ENCODE results near the gene IQCF2.
"Not testable (repeated sequence)": the region's sequence is repeated elsewhere in the genome, so short reads cannot be mapped to it uniquely, and the experiment has no call there.

IQCF2 gene

GRCh38 chr3:51891242-51892039, 30.0 kb downstream of the IQCF2 start:
- DNase-seq (ENCODE audit: extremely low spot score) = no peak
- ChIA-PET CTCF (no interaction called here), POLR2A (no interaction called here)
- TF ChIP-seq ELF4 (IDR thresholded peaks at IDR 0.05) = no peak
- TF ChIP-seq SUZ12 (IDR thresholded peaks at IDR 0.05) = no peak
- TF ChIP-seq FOXK2 (IDR thresholded peaks at IDR 0.05) = no peak

GRCh38 chr3:51894391-51894790, 33.0 kb downstream of the IQCF2 start:
- POLR2A ChIA-PET = no interaction called here
- TF ChIP-seq ELF4 (IDR thresholded peaks at IDR 0.05) (no peak), FOXK2 (IDR thresholded peaks at IDR 0.05) (no peak), SUZ12 (IDR thresholded peaks at IDR 0.05) (no peak)
- CTCF ChIA-PET = no interaction called here
- DNase-seq (ENCODE audit: extremely low spot score) = no peak

DNA sequence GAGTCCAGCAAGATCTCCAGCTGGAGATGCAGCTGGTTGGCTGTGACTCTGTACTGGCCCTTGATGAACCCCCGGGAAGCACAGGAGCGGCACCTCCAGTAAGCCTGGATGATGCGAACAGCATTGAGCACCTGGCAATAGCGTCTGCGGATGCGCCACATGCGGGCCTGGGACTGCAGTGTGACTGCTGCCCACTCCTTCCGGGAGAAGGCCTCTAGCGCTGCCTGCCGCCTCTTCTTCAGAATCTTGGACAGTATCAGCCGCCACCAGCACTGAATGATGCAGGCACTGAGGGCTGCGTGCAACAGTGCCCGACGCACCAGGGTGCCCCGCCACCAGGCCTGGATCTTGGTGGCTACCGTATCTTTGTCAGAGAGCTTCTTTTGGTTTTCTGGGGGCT, 33.5 kb downstream of the IQCF2 start:
- DNase-seq (ENCODE audit: extremely low spot score) = no peak
- TF ChIP-seq, protein P1, sequence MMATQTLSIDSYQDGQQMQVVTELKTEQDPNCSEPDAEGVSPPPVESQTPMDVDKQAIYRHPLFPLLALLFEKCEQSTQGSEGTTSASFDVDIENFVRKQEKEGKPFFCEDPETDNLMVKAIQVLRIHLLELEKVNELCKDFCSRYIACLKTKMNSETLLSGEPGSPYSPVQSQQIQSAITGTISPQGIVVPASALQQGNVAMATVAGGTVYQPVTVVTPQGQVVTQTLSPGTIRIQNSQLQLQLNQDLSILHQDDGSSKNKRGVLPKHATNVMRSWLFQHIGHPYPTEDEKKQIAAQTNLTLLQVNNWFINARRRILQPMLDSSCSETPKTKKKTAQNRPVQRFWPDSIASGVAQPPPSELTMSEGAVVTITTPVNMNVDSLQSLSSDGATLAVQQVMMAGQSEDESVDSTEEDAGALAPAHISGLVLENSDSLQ (IDR thresholded peaks at IDR 0.05) = no peak
- no peak for TF ChIP-seq HDGF (IDR thresholded peaks at IDR 0.05; ENCODE audit: borderline replicate concordance)
- no peak for TF ChIP-seq BHLHE40 (IDR thresholded peaks at IDR 0.05; ENCODE audit: borderline replicate concordance)
- no peak for TF ChIP-seq SUZ12 (IDR thresholded peaks at IDR 0.05)
- TF ChIP-seq L3MBTL2 (conservative IDR thresholded peaks at IDR 0.05) = no peak
- TF ChIP-seq ARNT (IDR thresholded peaks at IDR 0.05) = no peak
- TF ChIP-seq ZNF384 (IDR thresholded peaks at IDR 0.05) = no peak
- TF ChIP-seq FOXA1 (IDR thresholded peaks at IDR 0.05) = no peak
- TF ChIP-seq LEF1 (IDR thresholded peaks at IDR 0.05; ENCODE audit: borderline replicate concordance) = no peak
- TF ChIP-seq FOXM1 (IDR thresholded peaks at IDR 0.05; ENCODE audit: borderline replicate concordance) = no peak
- POLR2A ChIA-PET = no interaction called here
- CTCF ChIA-PET = no interaction called here

DNA sequence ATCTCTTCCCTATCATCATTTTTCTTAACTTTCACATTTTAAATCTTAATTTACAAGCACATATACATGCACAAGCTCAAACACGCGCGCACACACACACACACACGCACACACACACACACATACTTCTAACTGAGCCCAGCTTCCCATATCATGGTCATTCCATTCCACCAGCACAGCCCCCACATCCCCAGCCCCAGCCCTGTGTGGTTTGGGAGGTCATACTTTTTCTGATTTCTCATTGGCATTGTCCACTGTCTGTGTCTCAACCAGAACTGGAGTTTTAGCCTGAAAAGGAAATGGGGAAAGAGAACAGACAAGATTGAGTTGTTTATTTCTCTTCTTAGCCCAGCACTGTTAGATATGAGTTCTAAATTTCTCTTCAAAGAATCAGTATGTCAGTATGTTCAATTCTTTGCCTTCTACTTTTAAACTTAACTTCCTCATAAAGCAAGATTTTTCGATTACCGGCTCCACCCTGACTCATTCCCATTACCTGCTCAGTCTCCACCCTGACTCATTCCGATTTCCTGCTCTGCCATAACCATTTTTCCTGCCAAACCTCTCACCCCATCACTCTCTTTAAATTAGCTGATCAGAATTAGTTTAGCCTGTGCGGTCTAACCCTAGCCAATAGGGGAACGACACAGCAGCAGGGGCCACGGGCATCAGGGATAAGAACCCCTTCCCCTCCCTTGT, 35.3 kb downstream of the IQCF2 start:
- POLR2A ChIA-PET = no interaction called here
- CTCF ChIA-PET = no interaction called here
- DNase-seq (ENCODE audit: extremely low spot score) = no peak
- TF ChIP-seq SUZ12 (IDR thresholded peaks at IDR 0.05) (no peak), FOXA1 (IDR thresholded peaks at IDR 0.05) (no peak), ZNF384 (IDR thresholded peaks at IDR 0.05) (no peak), LEF1 (IDR thresholded peaks at IDR 0.05; ENCODE audit: borderline replicate concordance) (no peak), TARDBP (IDR thresholded peaks at IDR 0.05) (no peak)

GRCh38 chr3:51897391-51897790, 36.0 kb downstream of the IQCF2 start:
- ChIA-PET CTCF (no interaction called here), POLR2A (no interaction called here)

GRCh38 chr3:51900043-51900442, 38.6 kb downstream of the IQCF2 start:
- DNase-seq (ENCODE audit: extremely low spot score); CTCF ChIA-PET; POLR2A ChIA-PET: not testable (repeated sequence)

More at GRCh38 chr3:51897391-51897790, 36.0 kb downstream of the IQCF2 start:
- TF ChIP-seq FOXK2 (IDR thresholded peaks at IDR 0.05) (no peak), ELF4 (IDR thresholded peaks at IDR 0.05) (no peak), ARNT (IDR thresholded peaks at IDR 0.05) (no peak)
- DNase-seq (ENCODE audit: extremely low spot score) = no peak

- DNase-seq (ENCODE audit: extremely low spot score); POLR2A ChIA-PET: not testable (repeated sequence)
Observed at GRCh38 chr3:51902361-51902760, 40.9 kb downstream of the IQCF2 start.

DNA sequence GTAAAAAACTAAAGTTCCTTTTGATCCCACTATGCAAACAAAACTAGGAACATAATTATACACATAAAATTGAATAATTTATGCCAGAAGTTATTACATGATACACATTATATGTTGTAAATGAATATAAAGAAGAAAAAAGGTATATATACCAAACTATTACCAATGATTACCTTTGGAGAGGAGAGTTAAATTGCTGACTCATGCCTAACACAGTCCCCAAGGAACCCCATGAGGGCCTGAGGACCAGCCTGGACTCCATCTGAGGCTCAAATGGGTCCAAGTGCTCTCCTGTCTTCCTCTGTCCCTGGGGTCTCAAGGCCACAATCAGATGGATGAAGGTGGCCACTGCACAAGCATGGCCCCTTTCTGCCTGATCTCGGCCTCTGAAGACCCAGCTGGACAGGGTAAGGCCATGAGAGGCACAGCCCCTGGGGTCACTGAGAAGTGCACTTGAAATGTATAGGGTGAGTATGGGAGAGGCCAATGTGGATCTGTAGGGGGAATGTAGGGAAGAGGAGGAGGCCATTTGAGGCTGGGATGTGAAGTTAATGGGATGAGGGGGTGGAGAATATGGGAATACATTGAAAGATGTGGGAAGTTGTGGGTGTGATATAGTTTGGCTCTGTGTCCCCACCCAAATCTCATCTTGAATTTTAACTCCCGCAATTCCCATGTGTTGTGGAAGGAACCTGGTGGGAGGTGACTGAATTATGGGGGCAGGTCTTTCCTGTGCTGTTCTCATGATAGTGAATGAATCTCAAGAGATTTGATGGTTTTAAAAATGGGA, 42.8 kb downstream of the IQCF2 start:
- ChIA-PET CTCF (no interaction called here), POLR2A (no interaction called here)
- no peak for DNase-seq (ENCODE audit: extremely low spot score)
- TF ChIP-seq L3MBTL2 (conservative IDR thresholded peaks at IDR 0.05) (no peak), ARNT (IDR thresholded peaks at IDR 0.05) (no peak), FOXA1 (IDR thresholded peaks at IDR 0.05) (no peak), ELF4 (IDR thresholded peaks at IDR 0.05) (no peak), LEF1 (IDR thresholded peaks at IDR 0.05; ENCODE audit: borderline replicate concordance) (no peak), CTBP1 (IDR thresholded peaks at IDR 0.05; ENCODE audit: borderline replicate concordance) (no peak), HDGF (IDR thresholded peaks at IDR 0.05; ENCODE audit: borderline replicate concordance) (no peak), SUZ12 (IDR thresholded peaks at IDR 0.05) (no peak), FOXM1 (IDR thresholded peaks at IDR 0.05; ENCODE audit: borderline replicate concordance) (no peak), ZNF384 (IDR thresholded peaks at IDR 0.05) (no peak), FOXK2 (IDR thresholded peaks at IDR 0.05) (no peak), TARDBP (IDR thresholded peaks at IDR 0.05) (no peak)

More at GRCh38 chr3:51902361-51902760, 40.9 kb downstream of the IQCF2 start:
- CTCF ChIA-PET = not testable (repeated sequence)

DNA sequence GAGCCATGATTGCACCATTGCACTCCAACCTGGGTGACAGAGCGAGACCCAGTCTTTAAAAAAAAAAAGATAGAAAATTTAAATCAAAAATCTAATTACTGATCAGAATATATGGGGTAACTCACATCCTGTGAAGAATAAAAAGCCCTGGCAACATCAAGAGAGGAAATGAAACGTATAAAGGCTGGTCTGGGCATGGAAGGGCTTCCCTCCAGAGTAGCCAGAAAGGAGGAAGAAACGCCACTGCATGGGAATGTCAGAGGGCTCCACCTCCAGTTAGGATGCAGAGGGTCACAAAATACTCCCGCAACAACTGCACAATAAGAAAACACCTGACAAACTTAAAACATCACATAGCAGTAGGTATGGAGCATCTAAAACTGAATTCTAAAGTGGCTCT, 46.6 kb downstream of the IQCF2 start:
- TF ChIP-seq ELF4 (IDR thresholded peaks at IDR 0.05) (no peak), LEF1 (IDR thresholded peaks at IDR 0.05; ENCODE audit: borderline replicate concordance) (no peak)
- CTCF ChIA-PET = no interaction called here
- DNase-seq (ENCODE audit: extremely low spot score) = no peak

More for the DNA sequence above, 46.6 kb downstream of the IQCF2 start:
- POLR2A ChIA-PET = no interaction called here

Data from HEK293T (cell line).